GM12878 (cell line): ENCODE results near the gene GNB5. TPM values are rescaled to one million over a fixed set of nuclear protein-coding genes. Genes with fewer than 3 reads are reported as not detected.

Source experiments
- BACH1 ChIP-seq: fragments of 450-650 bp; IDR thresholded peaks from 2 replicates; pipeline ENCODE4 v1.6.1; 2017; ENCODE audit warnings: mild to moderate bottlenecking, borderline replicate concordance
- BHLHE40 ChIP-seq, 2 experiments: fragments of 450-650 bp in 1 of 2; IDR thresholded peaks; 2 replicates each; pipeline ENCODE4 v1.6.1; 2011 to 2017; ENCODE audit warnings: low read depth in 2 of 2, borderline replicate concordance in 1 of 2, improper control_type of control experiment in 1 of 2, low read length in 1 of 2, mild to moderate bottlenecking in 1 of 2
- BRCA1 ChIP-seq: IDR thresholded peaks from 2 replicates; pipeline ENCODE4 v1.6.1; 2011; ENCODE audit warnings: low read depth, low read length, improper control_type of control experiment
- CHD4 ChIP-seq: fragments of 200-600 bp; sonication (generic); IDR thresholded peaks from 2 replicates; pipeline ENCODE4 v1.6.1; 2016; ENCODE audit warnings: mild to moderate bottlenecking
- DPF2 ChIP-seq: fragments of 450-650 bp; IDR thresholded peaks from 2 replicates; pipeline ENCODE4 v1.6.1; 2017; ENCODE audit warnings: mild to moderate bottlenecking
- EED ChIP-seq: sonication (generic); IDR thresholded peaks from 2 replicates; pipeline ENCODE4 v1.6.1; 2016; ENCODE audit warnings: antibody characterized with exemption, low read depth
- ELK1 ChIP-seq: IDR thresholded peaks from 2 replicates; pipeline ENCODE4 v1.6.1; 2012; ENCODE audit warnings: low read depth, low read length, improper control_type of control experiment
- FOXM1 ChIP-seq: IDR thresholded peaks from 2 replicates; pipeline ENCODE4 v1.6.1; 2012; ENCODE audit warnings: low read depth, mild to moderate bottlenecking, inconsistent platforms, low read length, moderate library complexity
- IRF5 ChIP-seq: fragments of 450-650 bp; IDR thresholded peaks from 2 replicates; pipeline ENCODE4 v1.6.1; 2017; ENCODE audit warnings: borderline replicate concordance
- KAT2A ChIP-seq: conservative IDR thresholded peaks from 2 replicates; pipeline ENCODE4 v1.6.1; 2011; ENCODE audit warnings: low read depth, low read length; ENCODE audit not compliant: control insufficient read depth
- MAX ChIP-seq: IDR thresholded peaks from 2 replicates; pipeline ENCODE4 v1.6.1; 2012; ENCODE audit warnings: low read depth, low read length, improper control_type of control experiment
- MEF2A ChIP-seq: IDR thresholded peaks from 2 replicates; pipeline ENCODE4 v1.6.1; 2011; ENCODE audit warnings: low read depth, mild to moderate bottlenecking, low read length, moderate library complexity; ENCODE audit not compliant: insufficient read depth
- MXI1 ChIP-seq: fragments of 150-350 bp; IDR thresholded peaks from 2 replicates; pipeline ENCODE4 v1.6.1; 2011; ENCODE audit warnings: low read depth, mild to moderate bottlenecking, inconsistent platforms, low read length, improper control_type of control experiment
- MYB ChIP-seq: fragments of 150-350 bp; IDR thresholded peaks from 2 replicates; pipeline ENCODE4 v1.6.1; 2014; ENCODE audit warnings: mild to moderate bottlenecking, low read depth, low read length, borderline replicate concordance
- POU2F2 ChIP-seq: IDR thresholded peaks from 3 replicates; pipeline ENCODE4 v1.6.1; 2011; ENCODE audit warnings: low read depth, mild to moderate bottlenecking, low read length, borderline replicate concordance
- RAD21 ChIP-seq: IDR thresholded peaks from 2 replicates; pipeline ENCODE4 v1.6.1; 2011; ENCODE audit warnings: mild to moderate bottlenecking, low read depth, low read length, moderate library complexity; ENCODE audit not compliant: insufficient read depth
- RUNX3 ChIP-seq: IDR thresholded peaks from 2 replicates; pipeline ENCODE4 v1.6.1; 2012; ENCODE audit warnings: low read length, inconsistent platforms
- SIX5 ChIP-seq: IDR thresholded peaks from 2 replicates; pipeline ENCODE4 v1.6.1; 2011; ENCODE audit warnings: mild to moderate bottlenecking, low read depth, low read length, moderate library complexity; ENCODE audit not compliant: severe bottlenecking
- SP1 ChIP-seq: IDR thresholded peaks from one replicate; pipeline ENCODE4 v1.6.1; 2011; ENCODE audit warnings: low read depth, low read length
- ZNF207 ChIP-seq: fragments of 450-650 bp; IDR thresholded peaks from 2 replicates; pipeline ENCODE4 v1.6.1; 2014; ENCODE audit warnings: antibody characterized with exemption, mild to moderate bottlenecking, borderline replicate concordance
- polyA plus RNA-seq, 11 experiments: library from polyadenylated mRNA; depleted of rRNA in 4 of 11; unstranded in 6 of 11; stranded (reverse) in 5 of 11; fragments of >200 nt; fragmentation: Nextera tagmentation in 4 of 11; fragmentation: Illumina TruSeq in 1 of 11; extraction: Ambion mirVana in 4 of 11; extraction: Trizol in 1 of 11; gene quantifications; 1 replicate in 1 of 11; 2 replicates in 10 of 11; pipeline versions ENCODE4 v1.2.1 to v1.2.3, GENCODE V29; 2011 to 2016; ENCODE audit warnings: inconsistent platforms in 2 of 11, missing spikeins in 2 of 11, low read depth in 1 of 11
- total RNA-seq, 4 experiments: library from RNA; depleted of rRNA in 3 of 4; stranded (reverse); fragments of >200 nt in 3 of 4; fragmentation: Illumina TruSeq in 1 of 4; extraction: Trizol in 1 of 4; gene quantifications; 2 replicates each; pipeline versions ENCODE4 v1.2.1 to v1.2.3, GENCODE V29; 2013 to 2021
- TF ChIP-seq, protein P1 (sequence below): IDR thresholded peaks from 2 replicates; pipeline ENCODE4 v1.6.1; 2011; ENCODE audit warnings: borderline replicate concordance, low read depth, mild to moderate bottlenecking, moderate library complexity, mixed read lengths, low read length; ENCODE audit not compliant: insufficient read depth; ENCODE audit errors: extremely low read length
- TF ChIP-seq, protein P2 (sequence below): fragments of 450-650 bp; IDR thresholded peaks from 2 replicates; pipeline ENCODE4 v1.6.1; 2014; ENCODE audit warnings: mild to moderate bottlenecking
- TF ChIP-seq, protein P3 (sequence below): IDR thresholded peaks from 2 replicates; pipeline ENCODE4 v1.6.1; 2012; ENCODE audit warnings: mild to moderate bottlenecking, low read depth, low read length

The GNB5 gene
- total and polyA plus RNA-seq, 10 of the 15 experiments (the other 5 are each of a cell fraction or from before 2014, with no cell fraction given) = 2.4 to 25.9 (median 15.2) TPM

DNA sequence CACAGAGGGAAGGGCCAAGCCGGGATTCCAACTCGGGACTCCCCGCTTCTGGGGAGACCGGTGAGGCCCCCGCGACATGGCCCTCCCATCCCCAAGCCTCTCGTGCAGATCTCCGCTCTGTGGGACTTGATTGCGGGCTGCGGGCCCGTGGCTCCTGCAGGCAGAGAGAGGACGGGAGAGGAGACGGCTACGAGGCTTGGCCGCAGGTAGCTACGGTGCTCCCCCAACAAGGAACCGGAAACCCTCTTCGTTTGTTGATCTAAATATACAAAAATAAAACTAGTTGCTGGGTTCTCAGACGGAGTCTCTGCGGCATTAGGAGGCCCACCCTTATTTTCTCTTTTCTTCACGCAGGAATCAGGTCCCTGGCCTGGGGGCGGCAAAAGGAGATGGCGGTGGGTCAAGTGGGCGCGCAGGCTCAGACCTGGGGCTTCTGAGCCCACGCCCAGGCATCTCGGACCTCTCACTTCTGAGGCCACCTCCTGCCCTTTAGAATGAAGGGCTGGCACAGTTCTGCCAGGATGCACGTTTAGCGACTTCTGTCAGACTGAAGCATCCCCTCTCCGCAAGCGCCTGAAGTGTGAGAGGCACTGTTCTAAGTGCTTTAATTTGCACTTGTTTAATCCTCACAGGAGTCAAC, 10.9 kb downstream of the GNB5 start (continued):
- TF ChIP-seq MAX (no peak), MYB (no peak), ELK1 (no peak), EED (no peak), ZNF207 (no peak), RUNX3 (0 out of 2 replicates have a peak, but pooled peaks have one; percentile 23), BHLHE40 (IDR thresholded peaks at IDR 0.05; ENCODE audit: borderline replicate concordance in 1 of 2, low read depth in 2 of 2, low read length in 1 of 2) (no peak), MXI1 (no peak), DPF2 (no peak), RAD21 (no peak), MEF2A (0 out of 2 replicates have a peak, but pooled peaks have one; percentile 22), BACH1 (no peak), KAT2A (no peak), IRF5 (no peak), FOXM1 (no peak), SIX5 (no peak), BRCA1 (no peak), CHD4 (no peak), SP1 (no peak), POU2F2 (peak; percentile 54; the same call in 1 of the 3 replicates)
- TF ChIP-seq, protein P1, sequence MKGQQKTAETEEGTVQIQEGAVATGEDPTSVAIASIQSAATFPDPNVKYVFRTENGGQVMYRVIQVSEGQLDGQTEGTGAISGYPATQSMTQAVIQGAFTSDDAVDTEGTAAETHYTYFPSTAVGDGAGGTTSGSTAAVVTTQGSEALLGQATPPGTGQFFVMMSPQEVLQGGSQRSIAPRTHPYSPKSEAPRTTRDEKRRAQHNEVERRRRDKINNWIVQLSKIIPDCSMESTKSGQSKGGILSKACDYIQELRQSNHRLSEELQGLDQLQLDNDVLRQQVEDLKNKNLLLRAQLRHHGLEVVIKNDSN = no peak
- TF ChIP-seq, protein P2, sequence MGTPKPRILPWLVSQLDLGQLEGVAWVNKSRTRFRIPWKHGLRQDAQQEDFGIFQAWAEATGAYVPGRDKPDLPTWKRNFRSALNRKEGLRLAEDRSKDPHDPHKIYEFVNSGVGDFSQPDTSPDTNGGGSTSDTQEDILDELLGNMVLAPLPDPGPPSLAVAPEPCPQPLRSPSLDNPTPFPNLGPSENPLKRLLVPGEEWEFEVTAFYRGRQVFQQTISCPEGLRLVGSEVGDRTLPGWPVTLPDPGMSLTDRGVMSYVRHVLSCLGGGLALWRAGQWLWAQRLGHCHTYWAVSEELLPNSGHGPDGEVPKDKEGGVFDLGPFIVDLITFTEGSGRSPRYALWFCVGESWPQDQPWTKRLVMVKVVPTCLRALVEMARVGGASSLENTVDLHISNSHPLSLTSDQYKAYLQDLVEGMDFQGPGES = no peak
- TF ChIP-seq, protein P3, sequence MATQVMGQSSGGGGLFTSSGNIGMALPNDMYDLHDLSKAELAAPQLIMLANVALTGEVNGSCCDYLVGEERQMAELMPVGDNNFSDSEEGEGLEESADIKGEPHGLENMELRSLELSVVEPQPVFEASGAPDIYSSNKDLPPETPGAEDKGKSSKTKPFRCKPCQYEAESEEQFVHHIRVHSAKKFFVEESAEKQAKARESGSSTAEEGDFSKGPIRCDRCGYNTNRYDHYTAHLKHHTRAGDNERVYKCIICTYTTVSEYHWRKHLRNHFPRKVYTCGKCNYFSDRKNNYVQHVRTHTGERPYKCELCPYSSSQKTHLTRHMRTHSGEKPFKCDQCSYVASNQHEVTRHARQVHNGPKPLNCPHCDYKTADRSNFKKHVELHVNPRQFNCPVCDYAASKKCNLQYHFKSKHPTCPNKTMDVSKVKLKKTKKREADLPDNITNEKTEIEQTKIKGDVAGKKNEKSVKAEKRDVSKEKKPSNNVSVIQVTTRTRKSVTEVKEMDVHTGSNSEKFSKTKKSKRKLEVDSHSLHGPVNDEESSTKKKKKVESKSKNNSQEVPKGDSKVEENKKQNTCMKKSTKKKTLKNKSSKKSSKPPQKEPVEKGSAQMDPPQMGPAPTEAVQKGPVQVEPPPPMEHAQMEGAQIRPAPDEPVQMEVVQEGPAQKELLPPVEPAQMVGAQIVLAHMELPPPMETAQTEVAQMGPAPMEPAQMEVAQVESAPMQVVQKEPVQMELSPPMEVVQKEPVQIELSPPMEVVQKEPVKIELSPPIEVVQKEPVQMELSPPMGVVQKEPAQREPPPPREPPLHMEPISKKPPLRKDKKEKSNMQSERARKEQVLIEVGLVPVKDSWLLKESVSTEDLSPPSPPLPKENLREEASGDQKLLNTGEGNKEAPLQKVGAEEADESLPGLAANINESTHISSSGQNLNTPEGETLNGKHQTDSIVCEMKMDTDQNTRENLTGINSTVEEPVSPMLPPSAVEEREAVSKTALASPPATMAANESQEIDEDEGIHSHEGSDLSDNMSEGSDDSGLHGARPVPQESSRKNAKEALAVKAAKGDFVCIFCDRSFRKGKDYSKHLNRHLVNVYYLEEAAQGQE = no peak
